Trophoblast cell (in vitro differentiated cells and primary cell): ENCODE data around the gene ROR2.

Experiments
- DNase-seq, 2 donors: peaks; one replicate each; pipeline ENCODE4 v3.0.0-alpha.2; 2016
- H2AFZ ChIP-seq: 2 replicates; pipeline ENCODE4 v1.6.1; 2013; ENCODE audit warnings: low read length, moderate library complexity, mild to moderate bottlenecking; ENCODE audit not compliant: insufficient read depth, poor library complexity
- H2AK5ac ChIP-seq: 2 replicates; pipeline ENCODE4 v1.6.1; 2013; ENCODE audit warnings: mild to moderate bottlenecking, low read length
- H2BK120ac ChIP-seq: 2 replicates; pipeline ENCODE4 v1.6.1; 2013; ENCODE audit warnings: low read length, mild to moderate bottlenecking, moderate library complexity; ENCODE audit not compliant: insufficient read depth, poor library complexity
- H2BK12ac ChIP-seq: 2 replicates; pipeline ENCODE4 v1.6.1; 2013; ENCODE audit warnings: mild to moderate bottlenecking, low read length, moderate library complexity
- H2BK5ac ChIP-seq: 2 replicates; pipeline ENCODE4 v1.6.1; 2013; ENCODE audit warnings: low read length, low read depth, moderate library complexity, mild to moderate bottlenecking; ENCODE audit not compliant: poor library complexity
- H3K14ac ChIP-seq: 2 replicates; pipeline ENCODE4 v1.6.1; 2013; ENCODE audit warnings: mild to moderate bottlenecking, low read length
- H3K18ac ChIP-seq: 2 replicates; pipeline ENCODE4 v1.6.1; 2013; ENCODE audit warnings: mild to moderate bottlenecking, low read length
- H3K23ac ChIP-seq: 2 replicates; pipeline ENCODE4 v1.6.1; 2013; ENCODE audit warnings: low read length
- H3K27ac ChIP-seq: 2 replicates; pipeline ENCODE4 v1.5.1; 2013; ENCODE audit warnings: low read depth, mild to moderate bottlenecking, inconsistent platforms, low read length, moderate library complexity
- H3K27me3 ChIP-seq: 2 replicates; pipeline ENCODE4 v1.6.1; 2013; ENCODE audit warnings: inconsistent platforms, mild to moderate bottlenecking, low read length, moderate library complexity; ENCODE audit not compliant: insufficient read depth
- H3K36me3 ChIP-seq, 2 experiments: 1 replicate in 1 of 2; 2 replicates in 1 of 2; pipeline ENCODE4 v1.6.1; 2013; ENCODE audit warnings: low read length in 2 of 2, mild to moderate bottlenecking in 2 of 2, moderate library complexity in 1 of 2; ENCODE audit not compliant: insufficient read depth in 2 of 2, control insufficient read depth in 1 of 2
- H3K4ac ChIP-seq: 2 replicates; pipeline ENCODE4 v1.6.1; 2013; ENCODE audit warnings: low read depth, mild to moderate bottlenecking, low read length, moderate library complexity
- H3K4me1 ChIP-seq, 2 experiments: 1 replicate in 1 of 2; 2 replicates in 1 of 2; pipeline ENCODE4 v1.6.1; 2013; ENCODE audit warnings: low read length in 2 of 2, mild to moderate bottlenecking in 2 of 2, moderate library complexity in 1 of 2; ENCODE audit not compliant: insufficient read depth in 2 of 2, control insufficient read depth in 1 of 2
- H3K4me2 ChIP-seq: 2 replicates; pipeline ENCODE4 v1.6.1; 2013; ENCODE audit warnings: inconsistent platforms, mild to moderate bottlenecking, low read length, moderate library complexity
- H3K4me3 ChIP-seq: 2 replicates; pipeline ENCODE4 v1.5.1; 2013; ENCODE audit warnings: mild to moderate bottlenecking, low read depth, low read length, inconsistent platforms
- H3K79me1 ChIP-seq: one replicate; pipeline ENCODE4 v1.6.1; 2013; ENCODE audit warnings: low read length
- H3K79me2 ChIP-seq: 2 replicates; pipeline ENCODE4 v1.6.1; 2013; ENCODE audit warnings: low read length, mild to moderate bottlenecking; ENCODE audit not compliant: control insufficient read depth, insufficient read depth, poor library complexity
- H3K9ac ChIP-seq: 2 replicates; pipeline ENCODE4 v1.6.1; 2013; ENCODE audit warnings: mild to moderate bottlenecking, low read length
- H3K9me3 ChIP-seq: 2 replicates; pipeline ENCODE4 v1.6.1; 2013; ENCODE audit warnings: low read depth, mild to moderate bottlenecking, control low read depth, inconsistent platforms, low read length; ENCODE audit not compliant: insufficient read depth
- H4K12ac ChIP-seq: 2 replicates; pipeline ENCODE4 v1.6.1; 2013; ENCODE audit warnings: low read depth, mild to moderate bottlenecking, low read length, moderate library complexity
- H4K8ac ChIP-seq: 2 replicates; pipeline ENCODE4 v1.6.1; 2013; ENCODE audit warnings: low read depth, mild to moderate bottlenecking, low read length, moderate library complexity
- H4K91ac ChIP-seq: one replicate; pipeline ENCODE4 v1.6.1; 2013; ENCODE audit warnings: low read depth, mild to moderate bottlenecking, low read length, moderate library complexity
- WGBS: extraction: QIAGEN DNeasy Blood & Tissue Kit; methylation state at CpG from one replicate; pipeline ENCODE4 v1.1.7; 2013; ENCODE audit warnings: missing lambda C conversion rate; ENCODE audit not compliant: insufficient read length, insufficient coverage; ENCODE audit errors: extremely low coverage; 5-methylcytosine and 5-hydroxymethylcytosine counted together

The ROR2 gene

DNA sequence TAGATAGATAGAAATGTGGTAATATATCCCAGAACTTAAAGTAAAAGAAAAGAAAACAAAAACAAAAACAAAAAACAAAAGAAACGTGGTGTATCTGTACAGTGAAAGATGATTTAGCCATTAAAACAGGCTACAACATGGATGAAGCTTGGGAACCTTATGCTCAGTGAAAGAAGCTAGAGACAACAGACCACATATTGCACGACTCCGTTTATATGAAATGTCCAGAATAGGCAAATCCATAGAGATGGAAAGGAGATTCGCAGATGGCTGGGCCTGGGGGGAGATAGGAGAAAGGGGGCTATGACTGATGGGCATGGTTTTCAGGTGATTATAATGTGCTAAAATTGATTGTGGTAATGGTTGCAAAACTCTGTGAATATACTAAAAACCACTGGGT, 86.6 kb downstream of the ROR2 start:
- H3K14ac ChIP-seq: no peak overlapping the region
- H3K4me1 ChIP-seq: no peaks in the 10 kb centered on the region
- no peak overlapping the region for H4K12ac ChIP-seq
- no CpG with 5 or more reads among the region's 4 CpGs for WGBS
- H3K79me1 ChIP-seq: no peaks in the 10 kb centered on the region
- H2BK120ac ChIP-seq: no peak overlapping the region
- H3K79me2 ChIP-seq: no peaks in the 10 kb centered on the region
- no peak overlapping the region for H3K4me3 ChIP-seq
- H2AK5ac ChIP-seq: no peak overlapping the region
- H2AFZ ChIP-seq: no peak overlapping the region
- H3K27me3 ChIP-seq: no peaks in the 10 kb centered on the region
- H3K23ac ChIP-seq: no peak overlapping the region
- H2BK5ac ChIP-seq: no peak overlapping the region
- no peak overlapping the region for H3K4ac ChIP-seq
- no peak overlapping the region for H3K18ac ChIP-seq
- H3K9me3 ChIP-seq: peaks cover 5% of the 10 kb centered on the region
- no peak for DNase-seq
- no peak overlapping the region for H4K91ac ChIP-seq
- H3K27ac ChIP-seq: no peak overlapping the region
- H3K4me2 ChIP-seq: no peak overlapping the region
- H3K36me3 ChIP-seq: no peaks in the 10 kb centered on the region
- H2BK12ac ChIP-seq: no peak overlapping the region
- H3K9ac ChIP-seq: no peak overlapping the region
- H4K8ac ChIP-seq: no peak overlapping the region

DNA sequence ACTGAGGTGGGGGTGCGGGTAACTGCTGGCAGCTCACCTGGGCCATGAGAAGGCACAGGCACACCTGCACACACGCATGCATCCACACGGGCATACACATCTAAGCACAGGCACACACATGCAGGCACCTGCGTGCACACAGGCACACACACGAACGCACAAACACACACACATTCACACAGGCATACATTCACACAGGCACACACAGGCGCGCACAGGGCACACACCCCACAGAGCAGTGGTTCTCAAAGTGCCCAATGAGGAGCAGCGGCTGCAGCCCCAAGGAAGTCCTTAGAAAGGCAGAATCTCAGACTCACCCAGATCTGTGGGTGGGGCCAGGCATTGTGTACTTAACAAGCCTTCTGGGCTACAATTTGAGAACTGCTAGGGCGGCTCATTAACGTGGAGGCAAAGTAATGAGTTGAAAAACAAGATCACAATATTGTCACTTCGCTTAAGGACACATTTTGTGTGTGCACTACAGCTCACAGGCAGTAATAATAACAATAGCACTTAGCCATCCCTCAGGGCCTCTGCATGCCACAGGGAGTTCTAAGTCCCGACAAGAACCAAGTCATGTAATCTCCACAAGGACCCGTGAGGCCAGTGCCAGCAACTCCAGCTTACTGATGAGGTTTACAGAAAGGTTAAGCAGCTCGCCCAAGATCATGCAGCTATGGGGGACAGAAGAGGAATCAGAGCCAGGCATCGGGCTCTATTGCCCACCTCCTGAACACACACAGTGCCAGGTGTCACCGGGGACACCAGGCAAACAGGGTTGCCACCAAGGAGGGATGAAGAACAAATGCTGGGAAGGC, 91.6 kb downstream of the ROR2 start:
- Histone ChIP-seq H4K8ac (no peak overlapping the region), H3K9ac (no peak overlapping the region), H2AK5ac (no peak overlapping the region), H2BK5ac (no peak overlapping the region), H2BK12ac (no peak overlapping the region), H3K18ac (no peak overlapping the region), H4K12ac (no peak overlapping the region), H3K79me2 (no peaks in the 10 kb centered on the region), H2AFZ (peak overlapping the region; percentile 10), H2BK120ac (no peak overlapping the region), H3K27me3 (no peaks in the 10 kb centered on the region), H3K27ac (no peak overlapping the region), H3K4me2 (no peak overlapping the region), H3K4ac (no peak overlapping the region), H3K36me3 (no peaks in the 10 kb centered on the region), H3K23ac (no peak overlapping the region), H3K14ac (no peak overlapping the region), H3K4me1 (peaks cover 2 to 9% of the 10 kb centered on the region in 2 experiments), H3K4me3 (no peak overlapping the region), H3K9me3 (peaks cover 8% of the 10 kb centered on the region), H4K91ac (no peak overlapping the region), H3K79me1 (no peaks in the 10 kb centered on the region)
- no peak for DNase-seq
- no CpG with 5 or more reads among the region's 17 CpGs for WGBS

DNA sequence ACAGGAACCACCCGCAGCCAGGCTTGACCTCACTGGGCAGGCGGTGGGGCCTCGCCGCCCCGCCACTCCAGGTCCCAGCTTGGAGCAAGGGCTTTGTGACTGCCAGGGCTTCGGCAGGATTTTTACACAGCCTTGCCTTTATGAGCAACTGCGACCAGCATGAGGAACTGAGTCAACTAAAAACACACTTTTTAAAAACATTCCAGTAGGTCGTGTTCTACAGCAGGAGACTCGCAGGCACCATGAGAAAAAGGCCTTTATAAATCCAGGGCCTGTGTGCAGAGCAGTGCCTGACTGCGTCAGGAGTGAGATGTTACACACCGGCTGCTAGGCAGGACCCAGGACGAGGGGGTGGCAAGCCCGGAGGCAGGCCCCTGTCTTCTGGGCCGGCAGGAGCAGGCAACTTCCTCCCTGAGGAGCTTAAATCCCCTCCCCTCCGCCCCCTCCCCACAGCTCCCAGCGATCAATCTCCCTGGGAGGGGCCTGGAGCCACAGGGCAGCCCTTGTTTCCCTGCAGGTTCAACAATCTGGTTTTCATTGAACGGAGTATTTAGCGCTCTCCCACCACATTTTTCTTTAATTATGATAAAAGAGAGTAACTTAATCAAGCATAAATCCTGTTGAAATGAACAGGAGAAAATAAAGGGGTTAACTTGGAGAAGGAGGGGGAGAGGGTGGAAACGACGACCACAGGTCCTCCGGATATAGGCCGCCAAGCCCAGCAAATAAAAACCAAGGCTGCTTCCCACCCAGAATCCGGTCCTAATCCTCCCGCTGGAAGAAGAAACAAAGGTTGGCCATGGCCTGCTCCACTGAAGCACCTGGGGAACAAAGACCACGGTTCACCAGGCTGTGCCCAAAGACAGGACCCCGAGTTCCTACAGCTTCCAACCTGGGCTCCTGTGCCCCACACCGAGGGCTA, 92.5 kb downstream of the ROR2 start:
- Histone ChIP-seq H3K4me2 (no peak overlapping the region), H3K27ac (peak overlapping the region; percentile 25), H4K12ac (no peak overlapping the region), H2BK12ac (no peak overlapping the region), H3K18ac (no peak overlapping the region), H3K4me3 (no peak overlapping the region), H3K14ac (no peak overlapping the region), H3K79me2 (no peaks in the 10 kb centered on the region), H3K23ac (no peak overlapping the region), H3K9ac (no peak overlapping the region), H2AFZ (peak overlapping the region; percentile 10), H2BK5ac (no peak overlapping the region), H3K36me3 (no peaks in the 10 kb centered on the region), H3K79me1 (no peaks in the 10 kb centered on the region), H3K9me3 (peaks cover 8% of the 10 kb centered on the region), H4K8ac (no peak overlapping the region), H2BK120ac (no peak overlapping the region), H2AK5ac (no peak overlapping the region), H3K27me3 (no peaks in the 10 kb centered on the region), H4K91ac (no peak overlapping the region), H3K4me1 (peaks cover 2 to 9% of the 10 kb centered on the region in 2 experiments), H3K4ac (no peak overlapping the region)
- no CpG with 5 or more reads among the region's 27 CpGs for WGBS
- no peak for DNase-seq

DNA sequence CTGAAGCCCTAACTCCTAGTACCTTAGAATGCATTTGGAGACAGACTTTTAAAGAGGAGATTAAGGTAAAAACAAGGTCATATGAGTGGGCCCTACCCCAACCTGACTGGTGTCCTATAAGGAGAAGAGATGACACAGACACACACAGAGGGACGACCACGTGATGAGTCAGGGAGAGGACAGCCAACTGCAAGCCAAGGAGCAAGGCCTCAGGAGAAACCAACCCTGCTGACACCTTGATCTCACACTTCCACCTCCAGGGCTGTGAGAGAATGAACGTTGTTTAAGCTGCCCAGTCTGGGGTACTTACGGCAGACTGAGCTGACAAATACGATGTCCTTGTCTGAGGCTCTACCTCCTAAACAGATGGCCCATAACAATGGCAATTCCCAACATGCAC, 93.6 kb downstream of the ROR2 start:
- Histone ChIP-seq H2BK5ac (no peak overlapping the region), H3K4me3 (no peak overlapping the region), H3K23ac (no peak overlapping the region), H2AFZ (no peak overlapping the region), H3K79me2 (no peaks in the 10 kb centered on the region), H3K27me3 (no peaks in the 10 kb centered on the region), H3K27ac (no peak overlapping the region), H4K8ac (no peak overlapping the region), H3K14ac (no peak overlapping the region), H3K36me3 (no peaks in the 10 kb centered on the region), H2BK12ac (no peak overlapping the region), H2BK120ac (no peak overlapping the region), H3K4ac (no peak overlapping the region), H4K91ac (no peak overlapping the region), H3K9ac (no peak overlapping the region), H3K4me1 (peaks cover 2 to 9% of the 10 kb centered on the region in 2 experiments), H2AK5ac (no peak overlapping the region), H3K79me1 (no peaks in the 10 kb centered on the region), H3K4me2 (no peak overlapping the region), H4K12ac (no peak overlapping the region), H3K9me3 (peaks cover 8% of the 10 kb centered on the region), H3K18ac (no peak overlapping the region)
- DNase-seq: no peak
- no CpG with 5 or more reads among the region's 5 CpGs for WGBS
